ENCODE data around the gene WNT2. TPM values are rescaled to one million over a fixed set of nuclear protein-coding genes. Genes with fewer than 3 reads are reported as not detected.

WNT2 gene
- total and polyA plus RNA-seq, 8 donors: 0.05 to 0.40 (median 0.12) TPM; not detected in 3

GRCh38 chr7:117296066-117296465 is 26.8 kb downstream of the WNT2 start:
- no peak for DNase-seq
- ATAC-seq: no peak
- Histone ChIP-seq H3K4me3 (no peak overlapping the region), H3K36me3 (no peaks in the 10 kb centered on the region), H3K9me3 (no peaks in the 10 kb centered on the region), H3K27ac (no peak overlapping the region), H3K27me3 (no peaks in the 10 kb centered on the region), H3K4me1 (no peaks in the 10 kb centered on the region)
- TF ChIP-seq, protein P1, sequence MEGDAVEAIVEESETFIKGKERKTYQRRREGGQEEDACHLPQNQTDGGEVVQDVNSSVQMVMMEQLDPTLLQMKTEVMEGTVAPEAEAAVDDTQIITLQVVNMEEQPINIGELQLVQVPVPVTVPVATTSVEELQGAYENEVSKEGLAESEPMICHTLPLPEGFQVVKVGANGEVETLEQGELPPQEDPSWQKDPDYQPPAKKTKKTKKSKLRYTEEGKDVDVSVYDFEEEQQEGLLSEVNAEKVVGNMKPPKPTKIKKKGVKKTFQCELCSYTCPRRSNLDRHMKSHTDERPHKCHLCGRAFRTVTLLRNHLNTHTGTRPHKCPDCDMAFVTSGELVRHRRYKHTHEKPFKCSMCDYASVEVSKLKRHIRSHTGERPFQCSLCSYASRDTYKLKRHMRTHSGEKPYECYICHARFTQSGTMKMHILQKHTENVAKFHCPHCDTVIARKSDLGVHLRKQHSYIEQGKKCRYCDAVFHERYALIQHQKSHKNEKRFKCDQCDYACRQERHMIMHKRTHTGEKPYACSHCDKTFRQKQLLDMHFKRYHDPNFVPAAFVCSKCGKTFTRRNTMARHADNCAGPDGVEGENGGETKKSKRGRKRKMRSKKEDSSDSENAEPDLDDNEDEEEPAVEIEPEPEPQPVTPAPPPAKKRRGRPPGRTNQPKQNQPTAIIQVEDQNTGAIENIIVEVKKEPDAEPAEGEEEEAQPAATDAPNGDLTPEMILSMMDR (IDR thresholded peaks at IDR 0.05): no peak
- 43 to 63% methylated on average over 3 of the region's 3 CpGs for WGBS, 2 donors
- no peak for FAIRE-seq
- intact Hi-C loops (cut with DNase I): no loop called here

GRCh38 chr7:117285826-117286225 is 37.0 kb downstream of the WNT2 start:
- intact Hi-C loops (cut with DNase I): no loop called here
- TF ChIP-seq, protein P1 (IDR thresholded peaks at IDR 0.05): no peak
- DNase-seq: no peak
- no peak for ATAC-seq
- H3K27ac ChIP-seq: no peak overlapping the region
- no peaks in the 10 kb centered on the region for H3K27me3 ChIP-seq
- no peak for FAIRE-seq
- no peaks in the 10 kb centered on the region for H3K9me3 ChIP-seq
- no peaks in the 10 kb centered on the region for H3K36me3 ChIP-seq
- H3K4me1 ChIP-seq: no peaks in the 10 kb centered on the region
- H3K4me3 ChIP-seq: no peak overlapping the region
- 62 to 63% methylated on average over 5 of the region's 5 CpGs for WGBS, 2 donors

DNA sequence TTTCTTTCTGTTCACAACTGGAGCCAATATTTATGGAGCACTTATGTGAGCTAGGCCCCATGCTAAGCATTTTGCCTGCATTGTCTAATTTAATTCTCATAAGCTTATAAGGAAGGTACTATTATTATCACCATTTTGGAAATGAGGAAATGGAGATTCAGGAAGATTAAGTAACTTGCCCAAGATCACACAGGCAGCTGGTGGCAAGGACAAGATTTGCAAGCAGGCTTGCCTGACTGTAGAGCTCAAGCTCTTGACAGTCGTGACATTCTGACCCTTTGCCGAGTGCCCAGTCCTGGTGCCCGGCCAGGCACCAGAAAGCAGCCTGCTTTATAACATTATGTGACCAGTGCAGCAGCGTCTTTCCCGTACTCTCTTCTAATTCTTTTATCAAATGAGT is 38.2 kb downstream of the WNT2 start:
- intact Hi-C loops (cut with DNase I): no loop called here
- no peak for FAIRE-seq
- H3K4me3 ChIP-seq: no peak overlapping the region

GRCh38 chr7:117283779-117284178 is 39.1 kb downstream of the WNT2 start:
- TF ChIP-seq, protein P1 (IDR thresholded peaks at IDR 0.05): no peak
- H3K4me3 ChIP-seq: no peak overlapping the region
- no peak for DNase-seq
- no peaks in the 10 kb centered on the region for H3K27me3 ChIP-seq
- intact Hi-C loops (cut with DNase I): no loop called here
- no peak for ATAC-seq
- no peaks in the 10 kb centered on the region for H3K4me1 ChIP-seq
- no peak overlapping the region for H3K27ac ChIP-seq
- no peaks in the 10 kb centered on the region for H3K36me3 ChIP-seq
- no peaks in the 10 kb centered on the region for H3K9me3 ChIP-seq
- WGBS, 2 donors: 82 to 87% methylated on average over 6 of the region's 6 CpGs
- no peak for FAIRE-seq

More for the DNA sequence above, 38.2 kb downstream of the WNT2 start:
- WGBS, 2 donors: 85 to 91% methylated on average over 5 of the region's 5 CpGs
- H3K27ac ChIP-seq: no peak overlapping the region
- TF ChIP-seq, protein P1 (IDR thresholded peaks at IDR 0.05): no peak
- no peaks in the 10 kb centered on the region for H3K9me3 ChIP-seq
- H3K27me3 ChIP-seq: no peaks in the 10 kb centered on the region
- DNase-seq: no peak
- H3K4me1 ChIP-seq: no peaks in the 10 kb centered on the region
- ATAC-seq: no peak
- no peaks in the 10 kb centered on the region for H3K36me3 ChIP-seq

- FAIRE-seq (no peak), ATAC-seq (no peak), DNase-seq (no peak)
These were observed 39.5 kb downstream of the WNT2 start for GRCh38 chr7:117283371-117283770.

More at GRCh38 chr7:117283371-117283770, 39.5 kb downstream of the WNT2 start:
- intact Hi-C loops (cut with DNase I): no loop called here
- Histone ChIP-seq H3K27ac (no peak overlapping the region), H3K27me3 (no peaks in the 10 kb centered on the region), H3K4me1 (no peaks in the 10 kb centered on the region), H3K36me3 (no peaks in the 10 kb centered on the region), H3K4me3 (no peak overlapping the region), H3K9me3 (no peaks in the 10 kb centered on the region)
- WGBS, 2 donors: 70 to 80% methylated on average over 3 of the region's 3 CpGs
- TF ChIP-seq, protein P1 (IDR thresholded peaks at IDR 0.05): no peak

Data from pancreas (tissue), 10 donors.